Loucy (cell line): ENCODE results near the gene CD6.

Experiments used
- H2AFZ ChIP-seq: fragments of 200-600 bp; sonication (generic); 2 replicates; pipeline ENCODE4 v1.6.0; 2016; ENCODE audit warnings: antibody characterized with exemption, mild to moderate bottlenecking, low read length, moderate library complexity
- H3F3A ChIP-seq: fragments of 200-600 bp; 2 replicates; pipeline ENCODE4 v1.6.0; 2016; ENCODE audit warnings: antibody characterized with exemption, low read depth, mild to moderate bottlenecking
- H3K27me3 ChIP-seq: fragments of 200-600 bp; sonication (generic); 2 replicates; pipeline ENCODE4 v1.6.1; 2014; ENCODE audit warnings: low read length, mild to moderate bottlenecking; ENCODE audit not compliant: insufficient read depth, poor library complexity, severe bottlenecking
- H3K36me3 ChIP-seq: fragments of 200-600 bp; sonication (generic); 2 replicates; pipeline ENCODE4 v1.6.1; 2016; ENCODE audit warnings: low read length; ENCODE audit not compliant: insufficient read depth
- H3K4me1 ChIP-seq: fragments of 200-600 bp; sonication (generic); 2 replicates; pipeline ENCODE4 v1.5.1; 2014; ENCODE audit warnings: low read length, mild to moderate bottlenecking; ENCODE audit not compliant: insufficient read depth, poor library complexity, severe bottlenecking
- H3K4me2 ChIP-seq: fragments of 200-600 bp; sonication (generic); 2 replicates; pipeline ENCODE4 v1.6.0; 2014; ENCODE audit warnings: antibody characterized with exemption, low read length, low read depth, mild to moderate bottlenecking; ENCODE audit not compliant: poor library complexity, severe bottlenecking
- H3K4me3 ChIP-seq: fragments of 200-600 bp; sonication (generic); 2 replicates; pipeline ENCODE4 v1.5.1; 2014; ENCODE audit warnings: low read length, mild to moderate bottlenecking, mixed read lengths; ENCODE audit not compliant: poor library complexity, severe bottlenecking
- H3K79me2 ChIP-seq: fragments of 200-600 bp; sonication (generic); 2 replicates; pipeline ENCODE4 v1.6.1; 2014; ENCODE audit warnings: low read length; ENCODE audit not compliant: insufficient read depth
- H3K9ac ChIP-seq: fragments of 200-600 bp; sonication (generic); 2 replicates; pipeline ENCODE4 v1.6.0; 2014; ENCODE audit warnings: mild to moderate bottlenecking, low read depth, low read length, moderate library complexity; ENCODE audit not compliant: poor library complexity, severe bottlenecking
- H3K9me2 ChIP-seq: fragments of 200-600 bp; sonication (generic); replicated peaks from 2 replicates; pipeline ENCODE4 v1.6.1; 2016; ENCODE audit warnings: low read depth, low read length, mixed read lengths
- H3K9me3 ChIP-seq: fragments of 200-600 bp; sonication (generic); 2 replicates; pipeline ENCODE4 v1.6.1; 2014; ENCODE audit warnings: mild to moderate bottlenecking, antibody characterized with exemption, low read length, low read depth; ENCODE audit not compliant: insufficient read depth
- H4K20me1 ChIP-seq: fragments of 200-600 bp; sonication (generic); 2 replicates; pipeline ENCODE4 v1.6.0; 2014; ENCODE audit warnings: antibody characterized with exemption, low read length, mild to moderate bottlenecking; ENCODE audit not compliant: insufficient read depth, poor library complexity, severe bottlenecking
- EZH2phosphoT487 ChIP-seq: fragments of 200-600 bp; IDR thresholded peaks from 2 replicates; pipeline ENCODE4 v1.6.1; 2018; ENCODE audit warnings: antibody characterized with exemption, mild to moderate bottlenecking, moderate library complexity, borderline replicate concordance
- TF ChIP-seq, protein P1 (sequence below): fragments of 200-600 bp; sonication (generic); conservative IDR thresholded peaks from 2 replicates; pipeline ENCODE4 v1.5.1; 2014; ENCODE audit warnings: mild to moderate bottlenecking, antibody characterized with exemption, low read length

Gene CD6

DNA sequence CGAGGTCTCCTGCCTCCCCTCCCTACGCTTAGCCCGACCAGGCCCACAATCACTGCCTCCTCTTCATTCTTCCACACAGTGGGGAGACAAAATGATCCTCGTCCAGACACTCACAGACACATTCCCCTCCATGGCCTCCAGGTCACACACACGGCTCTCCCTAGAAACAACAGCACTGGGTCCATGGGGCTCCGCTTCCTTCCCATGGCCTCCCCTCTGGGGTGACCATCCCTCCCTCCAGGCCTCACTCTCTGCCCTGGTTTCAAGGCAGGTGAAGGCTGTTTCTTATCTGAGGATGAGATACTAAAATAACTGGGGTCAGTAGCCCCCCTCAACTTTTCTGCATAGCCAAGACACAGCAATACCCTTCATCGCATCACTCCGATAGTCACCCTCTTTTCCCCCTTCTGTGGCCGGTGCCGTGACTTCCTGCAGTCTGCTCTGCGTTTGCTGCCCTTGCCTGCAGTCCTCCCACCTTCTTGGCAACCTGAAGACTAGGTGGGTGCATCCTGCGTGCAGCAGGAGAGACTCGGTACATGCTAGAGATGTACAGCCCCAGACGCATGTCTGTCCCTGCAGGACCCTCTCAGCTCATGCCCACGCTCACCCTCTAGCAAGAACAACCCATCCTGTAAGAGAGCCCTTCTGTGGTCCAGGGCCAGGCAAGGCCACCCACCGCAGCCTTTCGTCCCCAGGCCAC lies 55.8 kb downstream of the CD6 start:
- peaks cover 12% of the 10 kb centered on the region for H3K4me1 ChIP-seq
- no peaks in the 10 kb centered on the region for H3K9me2 ChIP-seq
- H3F3A ChIP-seq: no peaks in the 10 kb centered on the region
- no peak overlapping the region for H3K4me2 ChIP-seq
- no peaks in the 10 kb centered on the region for H4K20me1 ChIP-seq
- H3K4me3 ChIP-seq: no peak overlapping the region
- no peaks in the 10 kb centered on the region for H3K9me3 ChIP-seq
- TF ChIP-seq EZH2phosphoT487: no peak
- TF ChIP-seq, protein P1, sequence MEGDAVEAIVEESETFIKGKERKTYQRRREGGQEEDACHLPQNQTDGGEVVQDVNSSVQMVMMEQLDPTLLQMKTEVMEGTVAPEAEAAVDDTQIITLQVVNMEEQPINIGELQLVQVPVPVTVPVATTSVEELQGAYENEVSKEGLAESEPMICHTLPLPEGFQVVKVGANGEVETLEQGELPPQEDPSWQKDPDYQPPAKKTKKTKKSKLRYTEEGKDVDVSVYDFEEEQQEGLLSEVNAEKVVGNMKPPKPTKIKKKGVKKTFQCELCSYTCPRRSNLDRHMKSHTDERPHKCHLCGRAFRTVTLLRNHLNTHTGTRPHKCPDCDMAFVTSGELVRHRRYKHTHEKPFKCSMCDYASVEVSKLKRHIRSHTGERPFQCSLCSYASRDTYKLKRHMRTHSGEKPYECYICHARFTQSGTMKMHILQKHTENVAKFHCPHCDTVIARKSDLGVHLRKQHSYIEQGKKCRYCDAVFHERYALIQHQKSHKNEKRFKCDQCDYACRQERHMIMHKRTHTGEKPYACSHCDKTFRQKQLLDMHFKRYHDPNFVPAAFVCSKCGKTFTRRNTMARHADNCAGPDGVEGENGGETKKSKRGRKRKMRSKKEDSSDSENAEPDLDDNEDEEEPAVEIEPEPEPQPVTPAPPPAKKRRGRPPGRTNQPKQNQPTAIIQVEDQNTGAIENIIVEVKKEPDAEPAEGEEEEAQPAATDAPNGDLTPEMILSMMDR: no peak
- H3K36me3 ChIP-seq: no peaks in the 10 kb centered on the region
- H2AFZ ChIP-seq: no peak overlapping the region
- no peak overlapping the region for H3K9ac ChIP-seq
- no peaks in the 10 kb centered on the region for H3K27me3 ChIP-seq
- H3K79me2 ChIP-seq: no peaks in the 10 kb centered on the region

DNA sequence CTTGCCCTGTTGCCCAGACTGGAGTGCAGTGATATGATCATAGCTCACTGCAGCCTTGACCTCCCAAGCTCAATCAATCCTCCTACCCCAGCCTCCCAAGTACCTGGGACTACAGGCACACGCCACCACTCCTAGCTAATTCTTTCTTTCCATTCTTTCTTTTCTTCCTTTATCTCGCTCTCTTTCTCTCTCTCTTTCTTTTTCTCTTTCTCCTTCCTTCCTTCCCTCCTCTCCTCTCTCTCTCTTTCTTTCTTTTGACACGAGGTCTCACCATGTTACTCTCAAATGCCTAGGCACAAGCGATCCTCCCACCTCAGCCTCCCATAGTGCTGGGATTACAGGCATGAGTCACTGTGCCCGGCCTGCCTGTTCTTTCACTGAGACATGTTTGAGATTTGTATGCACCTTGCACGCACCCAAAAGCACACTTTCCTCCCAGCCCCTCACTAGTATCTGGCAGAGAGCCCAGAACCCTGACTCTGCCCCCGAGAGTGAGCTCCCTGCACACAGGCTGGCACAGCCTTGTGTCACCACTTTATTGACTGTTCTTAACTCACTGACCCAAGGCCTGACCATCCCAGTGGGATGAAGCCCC lies 56.8 kb downstream of the CD6 start:
- Histone ChIP-seq H3K4me1 (peaks cover 12% of the 10 kb centered on the region), H3K4me2 (no peak overlapping the region), H3K4me3 (no peak overlapping the region), H3K9ac (no peak overlapping the region), H3K79me2 (no peaks in the 10 kb centered on the region), H3K36me3 (no peaks in the 10 kb centered on the region), H3K27me3 (no peaks in the 10 kb centered on the region), H3K9me3 (no peaks in the 10 kb centered on the region), H2AFZ (no peak overlapping the region), H3K9me2 (no peaks in the 10 kb centered on the region), H3F3A (no peaks in the 10 kb centered on the region), H4K20me1 (no peaks in the 10 kb centered on the region)
- no peak for TF ChIP-seq EZH2phosphoT487
- TF ChIP-seq, protein P1: no peak

DNA sequence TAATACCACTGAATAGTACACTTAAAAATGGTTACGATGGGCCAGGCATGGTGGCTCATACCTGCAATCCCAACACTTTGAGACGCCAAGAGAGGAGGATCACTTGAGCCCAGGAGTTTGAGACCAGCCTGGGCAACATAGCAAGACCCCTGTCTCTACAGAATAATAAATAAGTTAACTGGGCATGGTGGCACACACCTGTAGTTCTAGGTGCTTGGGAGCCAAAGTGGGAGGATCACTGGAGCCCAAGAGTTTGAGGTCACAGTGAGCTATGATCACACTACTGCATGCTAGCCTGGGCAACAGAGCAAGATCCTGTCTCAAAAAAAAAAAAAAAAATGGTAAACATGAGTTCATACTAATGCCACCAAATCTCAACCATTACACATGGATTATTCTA lies 61.3 kb downstream of the CD6 start:
- no peak for TF ChIP-seq EZH2phosphoT487
- TF ChIP-seq, protein P1: no peak
- Histone ChIP-seq H2AFZ (no peak overlapping the region), H3K27me3 (no peaks in the 10 kb centered on the region)

More for the DNA sequence above, 61.3 kb downstream of the CD6 start:
- no peak overlapping the region for H3K9ac ChIP-seq
- H3F3A ChIP-seq: no peaks in the 10 kb centered on the region
- H3K79me2 ChIP-seq: no peaks in the 10 kb centered on the region
- H3K4me2 ChIP-seq: no peak overlapping the region
- no peak overlapping the region for H3K4me3 ChIP-seq
- H3K9me2 ChIP-seq: no peaks in the 10 kb centered on the region
- peaks cover 8% of the 10 kb centered on the region for H3K4me1 ChIP-seq
- no peaks in the 10 kb centered on the region for H3K36me3 ChIP-seq
- no peaks in the 10 kb centered on the region for H4K20me1 ChIP-seq
- H3K9me3 ChIP-seq: no peaks in the 10 kb centered on the region
